Measurements from ENCODE around the gene XAGE1B. TPM values are rescaled to one million over a fixed set of nuclear protein-coding genes. Genes with fewer than 3 reads are reported as not detected.
"Not testable (repeated sequence)": the region's sequence is repeated elsewhere in the genome, so short reads cannot be mapped to it uniquely, and the experiment has no call there.

Gene XAGE1B
- total and polyA plus RNA-seq, 9 donors = not detected

DNA sequence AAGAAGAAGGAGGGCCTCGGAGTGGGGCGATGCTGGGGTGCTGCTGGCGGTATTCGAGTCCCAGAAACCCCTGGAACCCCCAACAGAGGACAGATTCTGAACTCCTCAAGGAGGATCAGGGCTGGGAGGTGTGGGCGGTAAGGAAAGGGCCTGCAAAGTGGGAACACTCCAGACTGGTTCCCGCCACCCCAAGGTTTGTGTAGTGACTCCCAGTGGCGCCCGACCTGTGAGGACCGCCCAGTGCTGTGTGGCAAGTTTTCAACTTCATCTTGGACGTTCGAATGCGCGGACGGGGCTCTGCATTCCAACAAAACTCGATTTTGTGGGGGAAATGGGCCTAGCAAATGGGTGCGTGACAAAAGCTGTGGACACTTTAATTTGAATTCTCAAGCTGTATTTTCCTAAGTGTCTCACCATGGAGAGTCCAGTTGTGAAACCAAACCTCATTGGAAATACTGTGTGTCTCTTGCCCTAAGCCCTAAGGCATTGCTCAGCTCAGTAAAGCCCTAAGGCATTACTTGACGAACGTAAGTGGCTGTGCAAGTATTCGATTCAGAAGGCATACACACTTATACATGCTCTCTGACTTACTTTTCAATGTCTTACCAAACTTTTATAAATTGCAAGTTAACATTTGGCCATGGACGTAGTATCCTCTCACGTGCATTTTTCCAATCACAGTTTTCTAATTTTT lies 27.4 kb upstream of the XAGE1B start:
- Histone ChIP-seq H3K36me3 (no peaks in the 10 kb centered on the region), H3K27ac (no peak overlapping the region), H3K27me3 (no peaks in the 10 kb centered on the region), H3K4me1 (ENCODE audit: insufficient read depth) (no peaks in the 10 kb centered on the region), H3K9me3 (no peaks in the 10 kb centered on the region), H3K4me3 (no peak overlapping the region)
- TF ChIP-seq EP300 (IDR thresholded peaks at IDR 0.05) (no peak), POLR2A (IDR thresholded peaks at IDR 0.05) (no peak)
- TF ChIP-seq, protein P1, sequence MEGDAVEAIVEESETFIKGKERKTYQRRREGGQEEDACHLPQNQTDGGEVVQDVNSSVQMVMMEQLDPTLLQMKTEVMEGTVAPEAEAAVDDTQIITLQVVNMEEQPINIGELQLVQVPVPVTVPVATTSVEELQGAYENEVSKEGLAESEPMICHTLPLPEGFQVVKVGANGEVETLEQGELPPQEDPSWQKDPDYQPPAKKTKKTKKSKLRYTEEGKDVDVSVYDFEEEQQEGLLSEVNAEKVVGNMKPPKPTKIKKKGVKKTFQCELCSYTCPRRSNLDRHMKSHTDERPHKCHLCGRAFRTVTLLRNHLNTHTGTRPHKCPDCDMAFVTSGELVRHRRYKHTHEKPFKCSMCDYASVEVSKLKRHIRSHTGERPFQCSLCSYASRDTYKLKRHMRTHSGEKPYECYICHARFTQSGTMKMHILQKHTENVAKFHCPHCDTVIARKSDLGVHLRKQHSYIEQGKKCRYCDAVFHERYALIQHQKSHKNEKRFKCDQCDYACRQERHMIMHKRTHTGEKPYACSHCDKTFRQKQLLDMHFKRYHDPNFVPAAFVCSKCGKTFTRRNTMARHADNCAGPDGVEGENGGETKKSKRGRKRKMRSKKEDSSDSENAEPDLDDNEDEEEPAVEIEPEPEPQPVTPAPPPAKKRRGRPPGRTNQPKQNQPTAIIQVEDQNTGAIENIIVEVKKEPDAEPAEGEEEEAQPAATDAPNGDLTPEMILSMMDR (IDR thresholded peaks at IDR 0.05) = no peak
- intact Hi-C loops (cut with DNase I) = no loop called here
- 79 to 83% (median 82%) methylated on average over 21 of the region's 21 CpGs for WGBS, 3 donors
- no peak for DNase-seq

- no peak for TF ChIP-seq EP300 (IDR thresholded peaks at IDR 0.05)
- TF ChIP-seq POLR2A (IDR thresholded peaks at IDR 0.05) = no peak
- TF ChIP-seq, protein P1 (IDR thresholded peaks at IDR 0.05) = no peak
- intact Hi-C loops (cut with DNase I) = no loop called here
- WGBS, 3 donors = 62 to 72% (median 64%) methylated on average over 6 of the region's 6 CpGs
Observed at GRCh38 chrX:52542311-52542710, 25.4 kb upstream of the XAGE1B start.

DNA sequence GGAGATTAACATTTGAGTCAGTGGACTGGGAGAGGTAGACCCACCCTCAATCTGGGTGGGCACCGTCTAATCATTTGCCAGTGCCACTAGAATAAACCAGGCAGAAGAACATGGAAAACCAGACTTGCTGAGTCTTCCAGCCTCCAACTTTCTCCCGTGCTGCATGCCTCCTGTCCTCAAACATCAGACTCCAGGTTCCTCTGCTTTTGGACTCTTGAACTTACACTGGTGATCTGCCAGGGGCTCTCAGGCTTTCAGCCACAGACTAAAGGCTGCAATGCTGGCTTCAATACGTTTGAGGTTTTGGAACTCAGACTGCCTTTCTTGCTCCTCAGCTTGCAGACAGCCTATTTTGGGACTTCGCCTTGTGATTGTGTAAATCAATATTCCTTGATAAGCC lies 24.2 kb upstream of the XAGE1B start:
- H3K4me1 ChIP-seq (ENCODE audit: insufficient read depth); DNase-seq; H3K9me3 ChIP-seq; intact Hi-C loops (cut with DNase I); H3K36me3 ChIP-seq; H3K4me3 ChIP-seq; H3K27me3 ChIP-seq; H3K27ac ChIP-seq: not testable (repeated sequence)
- WGBS, 3 donors = 54 to 72% (median 59%) methylated on average over 4 of the region's 4 CpGs

More at GRCh38 chrX:52542311-52542710, 25.4 kb upstream of the XAGE1B start:
- Histone ChIP-seq H3K9me3 (no peaks in the 10 kb centered on the region), H3K4me1 (ENCODE audit: insufficient read depth) (no peaks in the 10 kb centered on the region), H3K4me3 (no peak overlapping the region), H3K27me3 (no peaks in the 10 kb centered on the region), H3K27ac (no peak overlapping the region), H3K36me3 (no peaks in the 10 kb centered on the region)
- no peak for DNase-seq

DNA sequence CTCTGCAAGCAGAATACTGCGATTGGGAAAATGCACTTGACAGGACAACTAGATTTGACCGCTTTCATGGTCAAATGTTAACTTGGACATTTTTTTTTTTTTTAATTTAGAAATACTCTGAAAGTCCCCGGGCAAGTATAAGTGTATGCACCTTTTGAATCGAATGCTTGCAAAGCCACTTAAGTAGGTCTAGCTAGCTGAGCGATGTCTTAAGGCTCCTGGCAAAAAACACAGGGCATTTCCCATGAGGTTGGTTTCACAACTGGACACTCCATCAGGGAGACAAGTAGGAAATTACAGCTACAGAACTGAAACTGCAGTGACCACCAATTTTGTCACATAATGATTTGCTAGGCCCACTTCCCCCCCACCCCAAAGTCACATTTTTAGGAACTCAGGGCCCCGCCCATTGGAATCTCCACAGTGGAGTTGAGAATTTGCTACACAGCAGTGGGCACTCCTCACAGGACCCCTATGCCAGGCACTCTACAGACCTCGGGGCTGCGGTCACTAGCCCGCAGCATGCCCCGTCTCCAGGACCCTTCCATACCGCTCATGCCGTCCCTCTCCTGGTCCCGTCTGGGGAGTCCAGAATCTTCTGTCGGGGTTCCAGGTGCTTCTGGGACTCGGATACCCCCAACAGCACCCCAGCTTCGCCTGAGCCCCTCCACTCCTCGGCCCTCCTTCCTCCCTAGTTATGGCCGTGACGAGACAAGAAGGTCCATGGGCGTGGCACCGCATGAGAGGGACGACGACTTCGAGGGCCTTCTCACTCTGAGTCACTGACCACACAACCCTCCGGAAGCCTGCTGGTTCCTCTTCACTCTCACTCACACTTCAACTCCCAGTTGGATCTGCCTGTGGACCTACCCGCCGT lies 515 bp downstream of the XAGE1B start:
- H3K4me3 ChIP-seq; DNase-seq; H3K27ac ChIP-seq; H3K9me3 ChIP-seq; intact Hi-C loops (cut with DNase I); H3K36me3 ChIP-seq; H3K4me1 ChIP-seq (ENCODE audit: insufficient read depth); H3K27me3 ChIP-seq: not testable (repeated sequence)
- WGBS, 3 donors = no CpG with 5 or more reads among the region's 27 CpGs

- H3K36me3 ChIP-seq; intact Hi-C loops (cut with DNase I): not testable (repeated sequence)
- WGBS, 3 donors = no CpG with 5 or more reads among the region's 6 CpGs
Observed at GRCh38 chrX:52511126-52511525, 5.7 kb downstream of the XAGE1B start.

DNA sequence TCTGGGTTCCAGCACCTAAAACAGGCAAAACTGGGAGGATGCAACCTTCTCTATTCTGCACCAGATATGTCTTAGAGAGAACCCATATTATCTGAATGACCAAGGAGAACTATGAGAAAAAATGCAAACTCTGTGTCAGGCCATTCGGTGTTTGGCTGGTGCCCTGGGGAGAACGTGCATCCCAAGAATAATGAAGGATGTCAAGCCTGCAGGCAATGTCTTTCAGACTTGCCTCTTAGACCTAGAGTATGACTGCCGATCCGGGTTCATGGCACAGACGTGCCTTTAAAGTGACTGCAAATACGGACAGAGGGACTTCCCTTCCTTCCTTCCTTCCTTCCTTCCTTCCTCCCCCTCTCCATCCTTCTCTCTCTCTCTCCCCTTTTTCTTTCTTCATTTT lies 6.9 kb downstream of the XAGE1B start:
- Histone ChIP-seq H3K27me3 (no peaks in the 10 kb centered on the region), H3K36me3 (no peaks in the 10 kb centered on the region), H3K27ac (no peak overlapping the region), H3K9me3 (no peaks in the 10 kb centered on the region), H3K4me1 (ENCODE audit: insufficient read depth) (no peaks in the 10 kb centered on the region), H3K4me3 (no peak overlapping the region)
- DNase-seq = no peak
- intact Hi-C loops (cut with DNase I) = no loop called here
- no peak for TF ChIP-seq EP300 (IDR thresholded peaks at IDR 0.05)
- TF ChIP-seq, protein P1 (IDR thresholded peaks at IDR 0.05) = no peak
- TF ChIP-seq POLR2A (IDR thresholded peaks at IDR 0.05) = no peak
- 68 to 74% (median 71%) methylated on average over 6 of the region's 6 CpGs for WGBS, 3 donors

More at GRCh38 chrX:52511126-52511525, 5.7 kb downstream of the XAGE1B start:
- not testable (repeated sequence) for DNase-seq; H3K4me1 ChIP-seq (ENCODE audit: insufficient read depth); H3K9me3 ChIP-seq; H3K4me3 ChIP-seq; H3K27ac ChIP-seq; H3K27me3 ChIP-seq
